A673 (cell line): ENCODE measurements around the gene RLF.

ENCODE experiments used
- EZH2 ChIP-seq: fragments of 200-600 bp; sonication (generic); IDR thresholded peaks from 2 replicates; pipeline ENCODE4 v1.6.1; 2017; ENCODE audit warnings: borderline replicate concordance, low read depth, mild to moderate bottlenecking, mixed read lengths, antibody characterized with exemption, low read length; ENCODE audit not compliant: poor library complexity, severe bottlenecking
- TF ChIP-seq, protein P1 (sequence below): fragments of 300-800, 200-600 bp; sonication (generic); conservative IDR thresholded peaks from 2 replicates; pipeline ENCODE4 v1.5.1; 2017; ENCODE audit warnings: low read depth, mild to moderate bottlenecking, antibody characterized with exemption, low read length, moderate library complexity, mixed read lengths

DNA sequence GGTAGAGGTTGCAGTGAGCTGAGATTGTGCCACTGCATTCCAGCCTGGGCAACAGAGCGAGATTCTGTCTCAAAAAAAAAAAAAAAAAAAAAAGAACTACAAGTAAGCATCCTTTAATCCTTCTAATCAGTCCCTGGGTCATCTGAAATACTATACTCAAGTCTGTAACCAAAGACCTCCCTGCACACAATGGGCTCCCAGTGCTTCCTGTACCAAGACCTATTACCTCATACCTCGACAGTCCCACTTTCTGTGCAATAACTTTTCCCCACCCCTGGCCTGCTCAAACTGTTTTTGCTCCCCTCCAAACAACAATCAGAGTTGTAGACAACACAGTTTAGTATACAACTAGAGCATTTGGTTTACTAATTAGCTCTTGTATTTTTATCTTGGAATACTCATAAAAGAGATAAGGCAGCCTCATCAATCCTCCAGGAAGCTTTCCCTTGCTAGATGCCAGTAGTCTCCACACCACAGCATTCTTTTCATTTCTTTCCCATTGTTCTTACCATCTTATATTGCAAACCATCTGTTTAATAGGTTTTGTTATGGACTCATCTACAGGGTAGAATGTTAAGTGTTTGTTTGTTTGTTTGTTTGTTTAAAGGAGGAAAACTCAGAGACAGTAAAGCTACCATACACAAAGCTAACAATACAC is 19.2 kb upstream of the RLF start:
- TF ChIP-seq, protein P1, sequence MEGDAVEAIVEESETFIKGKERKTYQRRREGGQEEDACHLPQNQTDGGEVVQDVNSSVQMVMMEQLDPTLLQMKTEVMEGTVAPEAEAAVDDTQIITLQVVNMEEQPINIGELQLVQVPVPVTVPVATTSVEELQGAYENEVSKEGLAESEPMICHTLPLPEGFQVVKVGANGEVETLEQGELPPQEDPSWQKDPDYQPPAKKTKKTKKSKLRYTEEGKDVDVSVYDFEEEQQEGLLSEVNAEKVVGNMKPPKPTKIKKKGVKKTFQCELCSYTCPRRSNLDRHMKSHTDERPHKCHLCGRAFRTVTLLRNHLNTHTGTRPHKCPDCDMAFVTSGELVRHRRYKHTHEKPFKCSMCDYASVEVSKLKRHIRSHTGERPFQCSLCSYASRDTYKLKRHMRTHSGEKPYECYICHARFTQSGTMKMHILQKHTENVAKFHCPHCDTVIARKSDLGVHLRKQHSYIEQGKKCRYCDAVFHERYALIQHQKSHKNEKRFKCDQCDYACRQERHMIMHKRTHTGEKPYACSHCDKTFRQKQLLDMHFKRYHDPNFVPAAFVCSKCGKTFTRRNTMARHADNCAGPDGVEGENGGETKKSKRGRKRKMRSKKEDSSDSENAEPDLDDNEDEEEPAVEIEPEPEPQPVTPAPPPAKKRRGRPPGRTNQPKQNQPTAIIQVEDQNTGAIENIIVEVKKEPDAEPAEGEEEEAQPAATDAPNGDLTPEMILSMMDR, result no peak
- TF ChIP-seq EZH2, result no peak
